GM12864 (cell line): ENCODE measurements around the gene CD63.

Source experiments
- DNase-seq: peaks from one replicate; pipeline ENCODE4 v3.0.0-alpha.2; 2011; ENCODE audit warnings: low read depth
- H3K4me3 ChIP-seq: 2 replicates; pipeline ENCODE4 v1.5.1; 2011; ENCODE audit warnings: mild to moderate bottlenecking, low read depth, low read length, control low read depth
- TF ChIP-seq, protein P1 (sequence below): IDR thresholded peaks from 2 replicates; pipeline ENCODE4 v1.5.1; 2011; ENCODE audit warnings: low read depth, mild to moderate bottlenecking, moderate library complexity, low read length, control low read depth, inconsistent platforms; ENCODE audit errors: missing control alignments

The CD63 gene

DNA sequence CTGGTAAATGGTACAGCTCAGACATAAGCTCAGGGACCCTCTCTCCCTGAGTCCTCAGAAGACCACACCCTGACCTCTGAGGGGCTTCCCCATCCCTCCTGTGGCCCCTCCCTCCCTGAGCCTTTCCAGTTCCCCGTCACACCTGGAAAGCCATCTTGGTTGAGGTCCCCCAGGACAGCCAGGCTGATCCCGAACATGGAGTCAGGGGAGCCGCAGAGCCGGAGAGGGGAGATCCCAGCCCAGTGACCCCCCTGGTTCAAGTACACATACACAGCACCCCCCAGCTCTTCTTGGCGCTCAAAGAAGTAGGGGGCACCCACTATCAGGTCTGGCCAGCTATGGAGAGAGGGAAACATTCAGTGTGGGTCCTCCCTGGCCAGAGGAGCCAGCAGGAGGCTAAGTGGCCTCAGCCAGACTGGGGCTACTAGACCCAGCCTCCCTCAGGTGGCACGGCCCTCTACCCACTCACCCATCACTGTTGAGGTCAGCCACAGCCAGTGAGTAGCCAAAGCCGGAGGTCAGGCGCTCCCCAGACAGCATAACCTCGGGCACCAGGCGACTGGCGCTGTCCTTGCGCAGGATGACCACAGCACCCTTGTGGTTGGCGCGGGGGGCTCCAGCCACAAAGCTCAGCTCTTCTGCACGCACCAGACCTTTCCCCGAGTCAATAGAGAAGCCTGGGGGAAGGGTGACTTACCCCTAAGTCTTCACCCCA, 30.4 kb downstream of the CD63 start:
- DNase-seq = no peak
- TF ChIP-seq, protein P1, sequence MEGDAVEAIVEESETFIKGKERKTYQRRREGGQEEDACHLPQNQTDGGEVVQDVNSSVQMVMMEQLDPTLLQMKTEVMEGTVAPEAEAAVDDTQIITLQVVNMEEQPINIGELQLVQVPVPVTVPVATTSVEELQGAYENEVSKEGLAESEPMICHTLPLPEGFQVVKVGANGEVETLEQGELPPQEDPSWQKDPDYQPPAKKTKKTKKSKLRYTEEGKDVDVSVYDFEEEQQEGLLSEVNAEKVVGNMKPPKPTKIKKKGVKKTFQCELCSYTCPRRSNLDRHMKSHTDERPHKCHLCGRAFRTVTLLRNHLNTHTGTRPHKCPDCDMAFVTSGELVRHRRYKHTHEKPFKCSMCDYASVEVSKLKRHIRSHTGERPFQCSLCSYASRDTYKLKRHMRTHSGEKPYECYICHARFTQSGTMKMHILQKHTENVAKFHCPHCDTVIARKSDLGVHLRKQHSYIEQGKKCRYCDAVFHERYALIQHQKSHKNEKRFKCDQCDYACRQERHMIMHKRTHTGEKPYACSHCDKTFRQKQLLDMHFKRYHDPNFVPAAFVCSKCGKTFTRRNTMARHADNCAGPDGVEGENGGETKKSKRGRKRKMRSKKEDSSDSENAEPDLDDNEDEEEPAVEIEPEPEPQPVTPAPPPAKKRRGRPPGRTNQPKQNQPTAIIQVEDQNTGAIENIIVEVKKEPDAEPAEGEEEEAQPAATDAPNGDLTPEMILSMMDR = no peak

DNA sequence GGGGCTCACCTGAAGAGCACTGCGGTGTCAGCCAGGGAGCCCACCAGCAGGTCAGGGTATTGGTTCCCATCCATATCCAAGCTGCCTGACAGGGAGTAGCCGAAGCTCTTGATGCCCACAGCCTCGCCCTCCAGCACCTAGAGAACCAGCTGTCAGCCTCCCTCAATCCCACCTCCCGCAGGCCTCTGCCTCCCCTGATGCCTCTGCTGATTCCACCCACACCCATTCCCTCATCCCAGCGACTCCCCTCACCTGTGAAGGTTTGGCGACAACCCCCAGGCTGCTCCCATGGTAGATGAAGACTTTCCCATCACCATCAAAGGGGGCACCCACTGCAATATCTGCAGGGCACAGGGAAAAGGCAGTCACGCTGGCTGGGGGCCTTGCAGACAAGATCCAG, 31.1 kb downstream of the CD63 start:
- no peak overlapping the region for H3K4me3 ChIP-seq
- DNase-seq = no peak
- TF ChIP-seq, protein P1 = no peak

More for the DNA sequence above, 30.4 kb downstream of the CD63 start:
- H3K4me3 ChIP-seq = no peak overlapping the region

DNA sequence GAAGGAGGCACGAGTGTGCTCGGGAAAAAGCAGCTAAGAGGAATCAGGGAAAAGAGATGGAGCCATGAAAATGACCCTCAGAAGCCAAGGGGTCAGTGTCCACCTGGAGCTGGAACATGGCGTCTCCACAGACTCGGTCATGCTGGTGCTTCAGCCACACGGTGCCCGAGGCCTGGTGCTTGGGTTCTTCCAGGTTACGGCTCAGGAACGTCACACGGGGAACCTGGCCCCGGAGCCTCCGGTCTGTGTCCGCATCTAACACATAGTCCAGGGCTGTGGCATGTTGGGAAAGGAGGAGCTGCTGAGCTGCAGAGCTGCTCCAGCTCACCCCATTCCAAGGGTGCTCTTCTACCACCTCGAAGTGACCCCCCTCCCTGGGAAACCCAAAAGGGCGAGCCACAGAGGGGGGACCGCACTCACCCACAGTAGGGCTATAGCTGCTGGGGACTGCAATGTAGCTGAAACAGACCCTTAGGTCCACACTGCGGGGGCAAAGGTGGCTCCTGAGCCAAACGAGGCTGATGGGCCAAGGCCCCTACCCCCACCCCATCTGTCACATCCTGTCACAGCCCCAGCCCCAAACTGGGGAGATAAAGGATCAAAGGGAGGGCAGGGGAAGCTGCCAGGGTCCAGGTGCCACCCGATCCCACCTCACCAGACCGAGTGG, 31.9 kb downstream of the CD63 start:
- no peak overlapping the region for H3K4me3 ChIP-seq
- TF ChIP-seq, protein P1 = no peak
- no peak for DNase-seq

DNA sequence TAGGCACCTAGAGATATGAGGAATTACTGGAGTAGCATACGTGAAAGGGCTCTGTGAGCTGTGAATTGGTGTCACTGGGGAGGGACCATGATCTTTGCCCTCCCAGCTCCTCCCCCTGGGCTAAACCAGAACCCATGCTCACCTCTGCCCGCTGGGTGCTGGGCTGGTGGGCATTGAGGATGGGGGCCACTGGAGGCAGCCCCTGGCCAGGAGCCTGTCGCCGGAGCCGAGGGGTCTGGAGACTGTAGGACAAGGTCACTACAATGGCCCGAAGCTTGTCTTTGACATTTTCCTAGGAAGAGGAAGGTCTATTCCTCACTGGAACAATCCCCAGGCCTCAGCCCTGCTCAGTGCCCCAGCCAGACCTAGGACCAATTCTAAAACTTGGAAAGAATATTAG, 32.7 kb downstream of the CD63 start:
- TF ChIP-seq, protein P1 = no peak
- no peak overlapping the region for H3K4me3 ChIP-seq
- no peak for DNase-seq

DNA sequence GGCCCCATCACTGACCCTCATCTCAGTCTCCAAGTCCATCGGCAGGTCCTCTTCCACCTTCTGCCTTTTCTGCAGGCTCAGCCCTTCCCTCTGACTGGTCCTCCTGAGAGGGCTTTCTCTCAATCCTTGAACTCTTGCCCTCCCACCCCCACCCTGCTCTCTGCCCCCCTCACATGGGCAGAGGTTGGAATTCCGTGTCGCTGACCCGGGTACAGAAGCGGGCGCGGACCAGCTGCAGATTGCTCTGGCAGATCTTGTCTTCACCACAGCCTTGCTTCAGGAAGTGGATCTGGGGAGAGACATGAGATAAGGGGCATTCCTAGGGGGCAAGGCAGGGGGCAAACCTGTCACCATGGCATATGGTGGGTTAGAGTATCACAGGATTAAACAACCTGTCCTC, 33.5 kb downstream of the CD63 start:
- DNase-seq = no peak
- TF ChIP-seq, protein P1 = no peak
- no peak overlapping the region for H3K4me3 ChIP-seq

DNA sequence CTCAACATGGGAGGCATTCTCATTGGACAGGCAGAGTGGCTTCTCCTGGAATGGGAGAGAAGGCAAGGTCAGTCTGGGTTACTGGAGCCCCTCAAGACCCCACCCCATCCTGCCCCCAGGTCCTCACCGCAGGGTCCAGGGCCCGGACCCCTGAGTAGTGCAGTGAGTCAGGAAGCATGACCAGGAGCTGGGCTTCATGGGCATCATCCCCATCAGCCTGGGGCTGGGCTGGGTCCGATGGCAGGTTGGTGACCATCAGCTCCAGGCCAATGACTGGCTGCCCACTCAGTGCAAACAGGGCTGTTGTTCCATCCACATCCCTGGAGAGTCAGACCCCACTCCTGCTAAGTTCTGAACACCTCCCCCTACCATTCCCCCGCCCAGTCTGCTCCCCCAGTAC, 34.2 kb downstream of the CD63 start:
- no peak overlapping the region for H3K4me3 ChIP-seq
- TF ChIP-seq, protein P1 = no peak
- no peak for DNase-seq

DNA sequence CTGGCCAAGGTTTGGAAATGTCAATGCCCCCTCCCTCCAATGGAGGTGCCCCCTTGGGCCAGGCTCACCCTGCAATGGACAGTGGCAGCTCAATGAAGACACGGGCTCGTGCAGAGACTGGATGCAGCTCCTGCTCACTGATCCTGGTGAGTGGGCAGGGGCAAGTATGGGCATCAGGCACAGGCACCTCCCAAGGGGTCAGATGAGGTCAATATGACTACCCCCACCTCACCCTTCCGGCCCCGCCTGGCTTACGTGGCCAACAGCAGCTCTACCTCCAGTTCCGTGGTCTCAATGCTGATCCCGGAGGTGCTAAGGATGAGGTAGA, 34.7 kb downstream of the CD63 start:
- DNase-seq = no peak
- TF ChIP-seq, protein P1 = no peak
- H3K4me3 ChIP-seq = no peak overlapping the region
